Colon (tissue), 2 donors: Measurements from ENCODE around the gene RNF141.

Source experiments
- FAIRE-seq: peaks from 2 replicates; lab custom pipeline; 2012; peaks lifted over from hg19 to GRCh38; lab: Jason Lieb, UNC
- donor health status: control.
- donor health status: control.

RNF141 gene

DNA sequence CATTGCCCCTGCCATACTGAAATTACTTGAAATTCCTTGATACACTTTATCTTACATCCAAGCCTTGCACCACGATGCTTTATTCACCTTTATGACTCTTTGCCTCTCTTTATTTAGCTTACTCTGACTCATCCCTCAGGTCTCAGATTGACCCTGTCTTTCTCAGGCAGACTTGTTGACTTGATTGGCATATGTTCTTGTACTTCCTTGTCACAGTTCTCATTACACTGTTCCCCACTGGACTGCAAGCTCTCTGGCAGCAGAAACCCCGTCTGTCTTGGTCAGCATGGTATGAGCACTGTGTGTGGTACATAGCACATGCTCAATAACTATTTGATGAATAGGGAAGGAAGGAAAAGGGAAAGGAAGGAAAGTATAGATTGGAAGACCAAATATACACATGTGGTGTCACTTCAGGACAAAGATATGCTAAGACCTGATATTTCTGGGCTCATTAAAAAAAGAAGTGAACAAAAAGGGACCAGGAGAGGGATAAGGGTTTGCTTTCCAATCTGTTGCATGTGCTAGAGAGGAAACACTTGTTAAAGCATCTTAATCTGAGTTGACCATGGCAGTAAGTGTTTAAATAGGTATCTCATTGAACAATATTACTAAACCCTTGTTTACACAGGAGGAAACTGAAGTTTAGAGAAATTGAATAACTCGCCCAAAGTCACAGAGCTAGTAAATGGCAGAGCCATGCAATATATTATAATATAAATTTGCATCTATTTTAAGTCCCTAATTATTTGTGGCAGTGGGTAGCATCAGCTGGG, 20.2 kb upstream of the RNF141 start:
- no peak for FAIRE-seq

DNA sequence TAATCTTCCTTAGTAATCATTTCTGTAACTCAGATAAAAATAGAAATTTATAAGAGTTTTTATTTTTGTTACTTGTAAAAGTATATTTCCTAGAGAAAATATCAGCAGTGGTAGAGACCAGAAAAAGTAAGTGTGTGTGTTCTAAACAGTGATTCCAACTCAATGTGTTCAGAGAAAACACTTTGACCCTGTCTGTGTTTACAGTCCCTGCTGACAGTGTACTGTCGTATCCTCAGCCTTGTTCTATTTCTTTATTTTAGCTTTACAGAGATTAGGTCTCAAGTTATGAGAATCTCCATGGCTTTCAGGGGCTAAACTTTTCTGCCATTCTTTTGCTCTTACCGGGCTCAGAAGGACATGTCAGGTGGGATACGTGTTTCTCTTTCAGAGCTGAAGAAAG, 17.3 kb upstream of the RNF141 start:
- no peak for FAIRE-seq

DNA sequence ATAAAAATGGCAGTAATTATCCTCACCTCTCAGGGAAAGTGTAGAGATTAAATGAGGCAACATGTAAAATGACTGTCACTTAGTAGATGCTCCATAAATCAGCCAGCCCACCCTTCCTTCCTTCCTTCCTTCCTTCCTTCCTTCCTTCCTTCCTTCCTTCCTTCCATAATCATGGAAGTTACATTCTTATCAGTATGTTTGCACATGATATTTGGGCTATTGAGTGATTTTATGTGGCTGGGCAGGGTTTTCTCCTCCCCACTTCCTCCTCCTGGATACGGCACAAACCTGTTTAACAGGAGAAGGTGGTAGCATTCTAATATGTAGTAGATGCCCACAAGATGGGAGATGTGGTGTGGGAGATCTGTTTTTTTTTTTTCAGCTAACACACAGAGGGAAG, 15.6 kb upstream of the RNF141 start:
- FAIRE-seq: no peak

DNA sequence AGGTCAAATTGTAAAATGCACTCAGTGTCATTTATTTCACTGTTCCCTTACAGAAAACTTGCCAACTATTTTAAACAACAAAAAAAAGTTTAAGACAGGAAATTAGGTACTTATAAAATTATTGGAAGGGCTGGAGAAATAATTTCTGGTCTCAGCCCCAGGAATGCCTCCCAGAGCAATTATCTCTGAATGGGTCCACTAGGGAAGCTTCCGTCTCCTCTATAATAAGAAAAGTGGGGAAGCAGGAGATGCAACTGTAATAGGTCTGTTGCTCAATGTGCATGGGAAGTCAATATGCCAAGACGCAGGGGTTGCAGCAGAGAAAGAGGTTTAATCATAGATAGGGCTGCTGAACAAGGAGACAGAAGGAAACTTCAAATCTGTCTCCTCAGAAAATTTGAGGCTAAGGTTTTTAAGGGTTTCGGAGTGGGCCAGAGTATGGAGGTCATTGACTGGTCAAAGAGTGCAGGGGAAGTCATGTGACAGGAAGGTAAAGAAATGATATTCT, 10.9 kb upstream of the RNF141 start:
- no peak for FAIRE-seq

DNA sequence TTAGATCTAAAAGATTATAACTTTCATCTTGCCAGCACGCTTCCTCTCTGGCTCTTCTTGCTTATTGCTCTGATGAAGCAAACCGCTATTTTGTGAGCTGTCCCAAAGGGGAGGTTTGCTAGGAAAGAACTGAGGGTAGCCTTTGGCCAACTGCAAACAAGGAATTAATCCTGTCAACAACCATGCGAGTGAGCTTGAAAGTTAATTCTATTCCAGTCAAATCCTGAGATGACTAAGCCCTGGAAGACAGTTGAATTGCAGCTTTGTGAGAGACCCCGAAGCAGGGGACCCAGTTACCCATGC, 10.3 kb upstream of the RNF141 start:
- no peak for FAIRE-seq

DNA sequence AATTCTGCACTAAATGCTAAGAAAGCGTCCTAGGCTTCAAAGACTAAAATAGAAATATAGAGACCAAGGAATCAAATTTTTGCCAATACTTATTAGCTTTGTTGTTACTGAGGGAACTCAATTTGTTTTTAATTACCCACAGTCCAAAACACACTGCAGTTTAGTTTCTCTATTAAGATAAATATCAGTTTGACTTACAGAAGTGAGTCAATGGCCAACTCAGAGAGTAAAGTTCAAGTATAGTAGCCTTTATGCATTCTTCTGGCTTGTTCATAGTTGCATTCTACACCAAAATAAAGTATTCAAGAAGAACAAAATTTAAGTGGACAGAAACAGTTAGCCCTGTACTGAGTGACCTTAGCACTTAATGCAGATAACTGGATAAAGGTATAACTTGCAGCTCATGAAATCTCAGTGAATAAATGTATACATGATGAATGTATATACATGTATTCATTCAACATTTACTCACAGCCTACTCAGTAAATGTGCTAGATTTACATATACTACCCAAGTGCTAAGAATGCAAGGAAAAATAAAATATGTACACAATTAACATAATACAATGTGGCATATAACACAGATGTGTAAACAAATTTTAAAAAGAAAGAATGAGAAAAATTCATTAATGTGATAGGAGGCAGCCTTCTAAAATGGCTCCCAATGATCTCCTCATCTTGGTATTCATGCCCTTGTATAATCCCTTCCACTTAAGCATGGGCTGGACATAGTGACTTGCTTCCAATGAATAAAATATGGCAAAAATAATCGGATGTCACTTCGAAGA, 9.7 kb upstream of the RNF141 start:
- no peak for FAIRE-seq

DNA sequence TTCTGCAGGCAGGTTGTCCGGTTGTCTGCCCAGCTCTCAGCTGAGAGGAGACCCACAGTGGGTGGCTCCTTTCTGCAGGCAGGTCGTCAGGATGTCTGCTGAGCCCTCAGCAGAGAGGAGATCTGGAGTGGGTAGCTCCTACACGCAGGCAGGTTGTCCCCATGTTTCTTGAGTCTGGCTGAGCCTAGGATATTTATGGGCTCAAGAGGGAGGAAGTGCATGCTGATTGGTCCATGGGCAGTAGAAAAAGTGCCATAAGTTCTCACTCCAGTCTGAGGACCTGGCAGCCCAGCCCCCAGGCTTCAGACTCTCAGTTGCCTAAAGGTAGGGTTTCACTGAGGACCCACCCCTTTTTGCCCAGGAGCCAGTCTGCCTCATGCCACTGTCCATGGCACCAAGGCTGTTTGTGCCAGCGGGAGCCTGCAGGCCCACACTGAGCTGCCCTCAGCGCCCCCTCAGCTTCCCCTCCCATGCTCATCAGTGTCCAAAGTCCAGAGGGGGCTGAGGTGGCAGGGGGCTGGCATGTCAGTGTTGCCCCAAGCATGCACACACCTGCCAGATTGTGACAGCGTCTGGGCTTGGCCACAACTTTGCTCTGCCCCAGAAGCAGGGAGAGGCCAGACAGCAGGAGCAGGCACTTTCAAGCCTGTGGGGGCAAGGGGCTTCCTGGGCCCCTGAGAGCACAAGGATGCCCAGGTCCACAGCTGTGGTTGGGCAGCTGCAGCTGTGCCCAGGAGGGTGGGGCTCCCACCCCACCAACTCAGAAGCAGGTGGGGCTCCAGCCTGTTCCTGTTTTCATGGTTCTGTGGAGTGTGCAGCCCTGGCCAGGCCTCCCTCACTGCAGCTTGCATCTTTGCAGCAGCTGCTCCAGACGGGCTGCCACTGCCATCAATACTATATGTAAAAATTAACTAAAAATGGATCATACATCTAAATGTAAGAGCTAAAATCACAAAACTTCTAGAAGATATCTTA, 3.8 kb upstream of the RNF141 start:
- FAIRE-seq: no peak

DNA sequence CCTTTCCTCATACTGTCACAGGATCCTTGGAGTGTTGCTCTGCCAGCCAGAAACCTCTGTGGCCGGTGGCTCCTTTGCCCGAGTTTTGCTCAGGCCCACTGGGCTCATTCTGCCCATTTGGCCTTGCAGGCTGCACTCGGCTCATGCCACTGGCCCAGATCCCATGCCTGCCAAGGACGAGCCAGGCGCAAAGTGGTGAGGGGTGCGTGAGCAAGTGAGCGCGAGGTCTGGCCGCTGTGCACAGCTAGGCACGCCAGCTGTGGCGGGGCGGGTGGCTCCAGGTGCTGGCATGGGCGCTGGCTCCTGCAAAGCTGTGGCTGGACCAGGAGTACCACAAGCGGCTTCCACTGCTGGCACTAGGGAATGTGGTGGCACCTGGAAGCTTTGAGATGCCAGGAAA, 2.8 kb upstream of the RNF141 start:
- FAIRE-seq: no peak

DNA sequence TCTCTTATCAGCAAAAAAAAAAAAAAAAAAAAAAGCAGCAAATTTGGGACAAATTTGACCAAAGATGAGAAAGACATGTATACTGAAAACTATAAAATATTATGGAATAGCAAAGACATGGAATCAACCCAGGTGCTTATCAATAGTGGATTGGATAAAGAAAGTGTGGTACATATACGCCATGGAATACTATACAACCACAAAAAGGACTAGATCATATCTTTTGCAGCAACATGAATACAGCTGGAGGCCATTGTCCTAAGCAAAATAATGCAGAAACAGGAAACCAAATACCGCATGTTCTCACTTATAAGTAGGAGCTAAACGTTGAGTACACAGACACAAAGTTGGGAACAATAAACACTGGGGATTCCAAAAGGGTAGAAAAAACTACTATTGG, 1.8 kb upstream of the RNF141 start:
- FAIRE-seq: no peak

DNA sequence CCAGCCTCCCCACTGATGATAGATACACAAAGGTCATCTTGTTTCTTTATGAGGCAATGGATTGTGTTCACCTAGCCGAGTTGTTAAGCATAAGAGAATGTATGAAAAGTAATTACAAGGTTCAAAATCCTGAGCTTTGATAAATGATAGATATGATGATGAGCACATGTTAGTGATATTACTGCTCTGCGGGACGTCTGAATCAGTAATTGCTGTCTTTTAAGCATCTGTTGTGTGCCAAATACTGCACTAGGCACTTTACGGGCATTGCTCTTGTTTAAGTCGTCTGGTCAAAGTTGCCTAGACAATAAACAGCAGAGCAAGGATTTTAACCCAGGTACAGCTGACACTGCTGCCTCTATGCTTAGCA, 559 bp upstream of the RNF141 start:
- no peak for FAIRE-seq

DNA sequence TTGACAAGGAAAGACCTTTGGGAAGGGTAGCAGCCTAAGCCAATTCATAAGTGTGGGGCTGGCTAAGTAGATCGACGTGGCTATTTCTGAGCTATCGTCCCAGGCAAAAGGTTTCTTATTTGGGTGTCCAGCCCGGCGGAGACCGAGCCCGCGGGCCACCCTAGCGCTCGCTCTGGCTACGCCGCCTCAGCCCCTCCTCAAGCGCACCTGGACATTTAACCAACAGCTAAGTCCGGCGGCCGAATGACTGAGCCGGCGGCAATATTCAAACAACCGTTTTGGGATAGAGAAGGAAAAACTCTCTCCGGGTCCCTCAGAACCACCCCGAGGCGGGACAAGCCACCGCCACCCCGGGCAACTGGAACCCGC, 457 bp downstream of the RNF141 start:
- FAIRE-seq: no peak

DNA sequence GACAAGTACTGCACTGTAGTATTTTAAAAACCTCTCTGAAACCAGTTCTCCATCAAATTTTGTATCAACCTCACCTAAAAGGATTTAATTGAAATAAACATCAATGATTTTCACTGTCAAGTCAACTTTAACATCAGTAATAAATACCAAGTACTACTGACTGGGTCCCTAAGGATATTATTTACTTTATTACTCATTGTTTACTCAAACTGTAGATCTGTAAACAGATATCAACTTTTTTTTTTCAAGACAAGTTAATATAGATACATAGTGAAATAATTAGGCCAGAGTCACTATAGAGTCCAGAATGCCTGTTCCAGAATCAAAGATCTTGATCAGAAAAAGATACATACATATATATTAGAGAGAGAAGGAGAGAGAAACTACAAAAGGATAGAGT, 1.6 kb downstream of the RNF141 start:
- no peak for FAIRE-seq

DNA sequence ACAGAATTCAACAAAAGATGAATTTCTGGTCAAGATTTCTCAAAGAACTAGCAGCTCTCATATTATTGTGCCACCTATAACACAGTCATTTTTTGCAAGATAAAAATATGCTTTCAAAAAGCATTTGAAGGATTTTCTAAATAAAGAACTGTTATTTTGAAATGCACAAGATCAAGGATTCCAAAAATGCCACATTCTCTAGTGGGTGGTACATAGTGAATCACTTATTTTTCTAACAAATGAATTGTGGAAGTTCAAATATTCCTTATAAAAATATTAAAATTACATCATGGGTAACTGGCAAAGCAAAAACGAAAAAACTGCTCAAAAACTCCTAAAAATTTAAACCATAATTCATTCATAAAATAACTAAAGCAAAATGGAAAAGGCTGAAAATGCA, 2.1 kb downstream of the RNF141 start:
- no peak for FAIRE-seq

DNA sequence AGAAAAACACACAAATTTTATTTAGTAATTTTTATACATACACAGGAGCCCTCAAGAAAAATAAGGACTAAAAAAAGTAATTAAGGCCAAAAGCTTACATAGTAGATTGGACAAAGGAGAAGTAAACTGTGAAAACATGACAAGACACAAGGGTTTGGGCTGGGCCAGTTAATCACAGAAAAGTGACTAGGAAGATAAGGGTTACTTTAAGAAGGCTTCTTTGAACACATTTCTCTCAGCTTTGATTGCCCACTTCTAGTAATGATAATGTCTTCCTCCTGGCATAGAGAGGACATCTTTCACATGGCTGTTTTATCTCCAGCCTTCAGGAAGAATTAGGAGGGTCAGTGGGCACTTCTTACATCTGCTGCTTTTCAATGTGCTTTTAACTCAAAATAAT, 3.4 kb downstream of the RNF141 start:
- no peak for FAIRE-seq

DNA sequence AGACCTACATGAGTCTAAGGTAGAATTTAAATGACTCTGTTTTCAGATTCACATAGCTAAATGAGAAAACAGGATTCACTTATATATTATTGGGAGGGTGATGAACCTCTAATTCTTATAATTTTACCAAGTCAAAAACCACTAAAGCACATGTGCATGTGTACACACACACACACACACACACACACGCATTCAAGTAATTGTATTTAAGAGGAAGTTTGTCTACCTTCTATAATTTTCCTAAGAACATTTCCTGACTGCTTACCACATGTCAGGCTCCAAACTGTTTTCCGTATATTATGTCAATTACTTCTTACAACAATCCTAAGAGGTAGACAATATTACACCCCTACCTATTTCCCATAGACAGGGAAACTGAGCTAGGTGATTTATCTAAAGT, 6.7 kb downstream of the RNF141 start:
- FAIRE-seq: no peak

DNA sequence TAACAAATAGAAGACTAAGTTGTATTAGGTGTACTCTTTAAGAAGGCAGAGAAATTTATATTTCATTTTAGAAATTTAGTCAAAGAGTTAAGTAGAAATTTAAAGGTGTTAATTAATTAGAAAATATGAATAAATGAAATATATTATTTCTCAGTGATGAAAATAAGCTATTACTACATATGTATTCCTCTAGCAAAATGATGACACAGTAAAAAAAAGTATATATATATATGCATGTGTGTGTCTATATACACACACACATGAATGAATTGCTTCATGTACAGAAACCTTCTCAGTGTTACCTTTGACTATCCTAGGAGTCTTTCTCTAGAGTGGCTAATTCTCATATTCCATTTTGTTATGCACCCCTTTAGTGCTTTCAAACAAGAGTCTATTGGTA, 7.7 kb downstream of the RNF141 start:
- FAIRE-seq: no peak

DNA sequence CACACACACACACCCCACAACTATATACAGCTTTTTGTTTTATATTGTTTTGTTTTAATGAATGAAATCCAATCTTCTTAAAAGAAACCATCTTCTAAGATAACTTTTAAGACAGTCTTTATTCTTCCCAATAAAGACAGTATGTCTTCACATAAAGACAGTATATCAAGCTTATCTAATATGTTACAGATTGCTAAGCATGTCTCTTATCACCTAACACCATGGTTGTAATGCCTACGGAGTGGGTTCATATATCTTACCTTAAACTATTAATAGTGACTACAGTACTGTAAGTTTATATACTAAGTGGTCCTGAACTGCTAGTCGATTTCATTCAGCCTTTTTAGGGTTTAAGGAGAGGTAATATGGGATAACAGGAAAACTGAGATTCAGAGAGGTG, 8.5 kb downstream of the RNF141 start:
- FAIRE-seq: no peak

DNA sequence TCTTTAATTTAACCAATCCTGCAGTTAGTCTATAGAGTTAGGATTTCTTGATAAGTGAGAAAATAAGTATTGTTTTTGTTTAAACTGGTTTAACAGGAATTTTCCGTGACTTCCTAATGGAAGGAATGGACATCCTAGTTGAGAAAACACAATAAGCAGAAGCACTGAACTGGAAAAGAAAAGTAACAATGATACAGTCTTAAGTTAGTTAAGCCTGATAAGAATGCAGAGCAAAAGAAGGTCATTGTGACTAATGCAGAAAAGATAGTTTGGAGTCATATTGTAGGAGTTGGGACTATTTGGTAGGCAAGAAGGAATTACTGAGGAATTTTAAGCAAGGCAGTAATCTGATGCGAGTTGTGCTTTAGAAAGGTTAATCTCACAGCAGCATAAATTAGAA, 11.7 kb downstream of the RNF141 start:
- no peak for FAIRE-seq

DNA sequence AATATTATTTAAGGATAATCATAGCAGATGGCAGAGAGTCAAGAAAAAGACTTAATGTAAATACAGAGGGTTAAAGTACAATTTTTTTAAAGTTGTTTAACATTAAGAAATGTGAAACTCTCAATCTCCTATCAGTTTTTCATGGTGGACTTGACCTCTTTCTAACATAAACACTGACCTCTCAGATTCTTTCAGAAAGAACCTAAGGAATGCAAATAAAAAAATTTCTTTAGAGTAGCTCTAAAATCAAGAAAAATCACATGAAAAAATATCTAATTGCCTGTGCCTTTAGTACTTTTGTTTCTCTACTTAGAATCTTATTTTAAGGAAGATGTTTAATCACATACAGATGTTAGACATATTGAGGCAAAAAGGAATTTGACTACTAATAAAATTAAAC, 12.9 kb downstream of the RNF141 start:
- FAIRE-seq: no peak

DNA sequence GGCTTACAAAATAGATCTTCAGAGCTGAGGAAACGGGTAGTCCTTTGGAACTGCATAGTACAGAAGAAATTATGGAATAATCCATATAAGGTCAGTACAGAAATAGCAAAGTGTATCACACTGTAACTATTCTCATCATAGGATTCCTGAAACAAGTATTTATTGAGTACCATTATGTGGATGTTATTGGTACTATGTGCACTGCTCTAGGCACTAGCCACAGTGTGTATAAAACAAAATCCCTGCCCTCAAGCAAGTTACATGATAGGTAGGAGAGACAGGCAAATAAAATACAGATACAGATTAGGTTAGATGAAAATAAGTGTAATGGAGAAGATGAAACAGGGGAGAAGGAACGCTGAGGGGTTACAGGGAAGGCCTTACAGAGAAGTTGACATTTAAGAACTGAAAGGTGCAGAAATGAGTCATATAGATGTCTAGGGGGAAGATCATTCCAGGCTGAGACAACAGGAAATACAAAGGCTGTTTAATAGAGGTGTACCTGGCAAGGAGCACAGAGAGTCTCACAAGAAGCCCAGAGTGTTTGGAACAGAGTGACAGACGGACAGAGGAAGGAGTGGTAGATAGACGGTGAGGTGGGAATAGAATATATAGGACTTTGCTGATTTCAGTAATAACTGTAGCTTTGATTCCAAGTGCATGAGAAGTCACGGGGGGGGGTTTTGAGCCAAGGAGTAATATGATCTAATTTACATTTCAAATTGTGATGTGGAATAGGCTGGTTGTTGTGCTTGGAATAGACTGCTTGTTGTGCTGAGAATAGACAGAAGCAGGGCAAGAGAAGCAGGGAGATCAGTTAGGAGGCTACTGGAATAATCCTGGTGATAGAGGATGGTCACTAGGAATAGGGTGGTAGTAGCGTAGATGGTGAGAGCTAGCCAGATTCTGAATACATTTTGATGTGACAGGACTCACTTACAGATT, 13.7 kb downstream of the RNF141 start:
- FAIRE-seq: no peak

DNA sequence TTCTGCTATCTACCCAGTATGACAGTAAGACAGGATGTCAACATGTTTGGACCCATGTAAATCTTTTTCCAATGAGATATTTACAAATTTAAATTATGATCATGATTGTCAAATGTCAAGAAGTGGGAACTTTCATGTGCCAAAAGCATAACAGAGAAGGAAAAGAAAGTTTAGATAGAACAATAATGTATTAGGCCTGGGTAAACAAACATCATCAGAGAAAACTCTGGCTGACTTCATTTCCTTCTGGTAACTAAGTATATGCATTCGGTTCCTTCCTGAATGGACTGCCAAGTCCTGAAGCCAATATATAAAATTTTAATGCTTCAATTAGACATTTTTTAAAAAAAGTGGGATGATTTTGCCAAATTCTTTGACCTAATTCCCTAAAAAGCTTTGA, 16.5 kb downstream of the RNF141 start:
- no peak for FAIRE-seq

DNA sequence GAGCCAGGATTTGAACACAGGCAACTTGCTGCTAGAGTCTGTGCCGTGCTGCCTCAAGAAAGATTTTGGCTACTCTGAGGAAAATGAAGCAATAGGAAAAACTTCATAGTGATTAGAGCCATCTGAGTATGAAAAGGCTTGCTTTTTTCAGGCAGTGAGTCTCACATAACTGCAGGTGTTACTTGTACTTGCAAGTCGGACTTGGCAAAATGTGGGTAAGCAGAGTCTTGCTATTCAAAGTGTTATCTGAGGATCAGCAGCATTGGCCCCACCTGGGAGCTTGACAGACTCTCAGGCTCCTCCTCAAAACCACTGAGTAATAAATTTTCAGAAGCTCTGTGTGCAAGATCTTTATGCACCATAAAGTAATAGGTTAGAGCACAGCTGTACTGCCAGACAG, 18.1 kb downstream of the RNF141 start:
- FAIRE-seq: no peak
